OCI-LY7 (cell line): ENCODE data around the gene DLEU7. TPM values are rescaled to one million over a fixed set of nuclear protein-coding genes. Genes with fewer than 3 reads are reported as not detected.

Experiments used
- BruUV-seq: library from RNA; stranded (reverse); fragments of 400-500 nt; replicated peaks from 2 replicates; lab custom pipeline; 2021; lab: Mats Ljungman, UMichigan
- CTCF ChIA-PET: fragments of 300-600 bp; sonication (Branson Sonifier 250); formaldehyde crosslinking; loops from one replicate; lab custom pipeline; 2022; ENCODE audit warnings: antibody characterized with exemption; ENCODE audit not compliant: unreplicated experiment; lab: Charles Lee
- POLR2A ChIA-PET: fragments of 300-600 bp; sonication (Branson Sonifier 250); formaldehyde crosslinking; loops from one replicate; lab custom pipeline; 2022; ENCODE audit warnings: antibody characterized with exemption; lab: Charles Lee
- DNase-seq: peaks from one replicate; pipeline ENCODE4 v3.0.0-alpha.2; 2015; ENCODE audit warnings: low spot score
- H2AFZ ChIP-seq: fragments of 200-600 bp; sonication (generic), shearing (Covaris generic); 2 replicates; pipeline ENCODE4 v1.6.1; 2014; ENCODE audit warnings: mild to moderate bottlenecking, antibody characterized with exemption, low read length, moderate library complexity
- H3K27ac ChIP-seq: fragments of 200-600 bp; sonication (generic); 2 replicates; pipeline ENCODE4 v1.5.1; 2014; ENCODE audit warnings: mixed run types, low read depth, mild to moderate bottlenecking, moderate library complexity, low read length, inconsistent platforms; ENCODE audit not compliant: poor library complexity, severe bottlenecking
- H3K36me3 ChIP-seq: fragments of 200-600 bp; sonication (generic); 2 replicates; pipeline ENCODE4 v1.6.1; 2014; ENCODE audit warnings: mild to moderate bottlenecking, antibody characterized with exemption, low read length, moderate library complexity, mixed read lengths; ENCODE audit not compliant: insufficient read depth
- H3K4me1 ChIP-seq: fragments of 200-600 bp; sonication (generic); 2 replicates; pipeline ENCODE4 v1.5.1; 2014; ENCODE audit warnings: mild to moderate bottlenecking, low read length; ENCODE audit not compliant: insufficient read depth, poor library complexity, severe bottlenecking
- H3K4me2 ChIP-seq: fragments of 200-600 bp; sonication (generic); 2 replicates; pipeline ENCODE4 v1.6.1; 2014; ENCODE audit warnings: mild to moderate bottlenecking, low read length
- H3K4me3 ChIP-seq: fragments of 200-600 bp; sonication (generic); 2 replicates; pipeline ENCODE4 v1.5.1; 2014; ENCODE audit warnings: mild to moderate bottlenecking, low read depth, low read length; ENCODE audit not compliant: poor library complexity, severe bottlenecking
- H3K79me2 ChIP-seq: fragments of 200-600 bp; sonication (generic); 2 replicates; pipeline ENCODE4 v1.6.1; 2016; ENCODE audit warnings: low read depth, mild to moderate bottlenecking, low read length, moderate library complexity, mixed read lengths; ENCODE audit not compliant: insufficient read depth
- H3K9me2 ChIP-seq: fragments of 200-600 bp; sonication (generic); 2 replicates; pipeline ENCODE4 v1.6.1; 2016; ENCODE audit warnings: mild to moderate bottlenecking, low read length, mixed read lengths; ENCODE audit not compliant: insufficient read depth
- H3K9me3 ChIP-seq: fragments of 200-600 bp; sonication (generic); 2 replicates; pipeline ENCODE4 v1.6.1; 2014; ENCODE audit warnings: mild to moderate bottlenecking, mixed run types, low read length, mixed read lengths
- H4K20me1 ChIP-seq: fragments of 200-600 bp; sonication (generic); 2 replicates; pipeline ENCODE4 v1.6.1; 2014; ENCODE audit warnings: mild to moderate bottlenecking, antibody characterized with exemption, low read length, moderate library complexity, mixed read lengths; ENCODE audit not compliant: insufficient read depth
- EZH2phosphoT487 ChIP-seq: fragments of 200-600 bp; sonication (generic); IDR thresholded peaks from 2 replicates; pipeline ENCODE4 v1.6.1; 2018; ENCODE audit warnings: low read depth, borderline replicate concordance, mild to moderate bottlenecking, mixed run types, antibody characterized with exemption, low read length, moderate library complexity, mixed read lengths
- intact Hi-C: fragments of 100-400 bp; cut with micrococcal nuclease; formaldehyde crosslinking; loops from one replicate; pipeline ENCODE4 v1.10.0; 2022; ENCODE audit not compliant: unreplicated experiment
- total RNA-seq, 2 experiments: library from RNA; depleted of rRNA in 1 of 2; stranded (reverse); fragments of >200 nt in 1 of 2; shearing (Covaris generic) in 1 of 2; gene quantifications; 2 replicates each; pipeline ENCODE4 v1.2.3, GENCODE V29; 2014 to 2022
- TF ChIP-seq, protein P1 (sequence below): fragments of 200-600 bp; sonication (generic); conservative IDR thresholded peaks from 2 replicates; pipeline ENCODE4 v1.5.1; 2014; ENCODE audit warnings: mild to moderate bottlenecking, antibody characterized with exemption, low read length, moderate library complexity, mixed read lengths

DLEU7 gene
- total RNA-seq, 2 experiments from 2014 or later, result not detected

DNA sequence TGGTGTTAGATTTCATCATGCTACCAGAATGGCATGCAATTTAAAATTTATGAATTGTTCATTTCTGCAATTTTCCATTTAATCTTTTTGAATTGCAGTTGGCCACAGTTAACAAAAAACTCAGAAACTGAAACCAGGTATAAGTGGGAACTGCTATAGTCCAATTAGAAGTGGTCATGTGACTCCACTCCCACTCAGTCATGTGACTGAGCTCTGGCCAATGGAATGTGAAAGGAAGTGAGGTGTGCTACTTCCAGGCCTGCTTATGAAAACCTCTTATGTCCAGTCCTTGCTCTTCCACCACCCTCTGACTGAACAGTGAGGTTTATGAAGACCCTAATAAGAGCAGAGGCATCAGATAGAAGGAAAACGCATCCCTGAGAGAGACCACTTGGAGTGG is 47.0 kb downstream of the DLEU7 start:
- Histone ChIP-seq H3K27ac (no peak overlapping the region), H3K4me1 (peaks cover 28% of the 10 kb centered on the region), H3K4me2 (no peak overlapping the region), H3K4me3 (no peak overlapping the region), H3K36me3 (no peaks in the 10 kb centered on the region; the same call in 1 of the 2 replicates), H2AFZ (peak overlapping the region; percentile 16; the same call in 1 of the 2 replicates), H3K9me2 (no peaks in the 10 kb centered on the region), H4K20me1 (no peaks in the 10 kb centered on the region), H3K79me2 (no peaks in the 10 kb centered on the region), H3K9me3 (peaks cover 6% of the 10 kb centered on the region; the same call in 1 of the 2 replicates)
- TF ChIP-seq, protein P1, sequence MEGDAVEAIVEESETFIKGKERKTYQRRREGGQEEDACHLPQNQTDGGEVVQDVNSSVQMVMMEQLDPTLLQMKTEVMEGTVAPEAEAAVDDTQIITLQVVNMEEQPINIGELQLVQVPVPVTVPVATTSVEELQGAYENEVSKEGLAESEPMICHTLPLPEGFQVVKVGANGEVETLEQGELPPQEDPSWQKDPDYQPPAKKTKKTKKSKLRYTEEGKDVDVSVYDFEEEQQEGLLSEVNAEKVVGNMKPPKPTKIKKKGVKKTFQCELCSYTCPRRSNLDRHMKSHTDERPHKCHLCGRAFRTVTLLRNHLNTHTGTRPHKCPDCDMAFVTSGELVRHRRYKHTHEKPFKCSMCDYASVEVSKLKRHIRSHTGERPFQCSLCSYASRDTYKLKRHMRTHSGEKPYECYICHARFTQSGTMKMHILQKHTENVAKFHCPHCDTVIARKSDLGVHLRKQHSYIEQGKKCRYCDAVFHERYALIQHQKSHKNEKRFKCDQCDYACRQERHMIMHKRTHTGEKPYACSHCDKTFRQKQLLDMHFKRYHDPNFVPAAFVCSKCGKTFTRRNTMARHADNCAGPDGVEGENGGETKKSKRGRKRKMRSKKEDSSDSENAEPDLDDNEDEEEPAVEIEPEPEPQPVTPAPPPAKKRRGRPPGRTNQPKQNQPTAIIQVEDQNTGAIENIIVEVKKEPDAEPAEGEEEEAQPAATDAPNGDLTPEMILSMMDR, result no peak
- no peak for TF ChIP-seq EZH2phosphoT487
- ChIA-PET CTCF (no interaction called here), POLR2A (interaction anchor here (1.0 kb wide), 1 partner anchor 283 kb away, joined by 3 read pairs; no protein-coding TSS in a partner anchor)
- intact Hi-C loops, result no loop called here
- DNase-seq, result no peak
- BruUV-seq, result no TSS peak

DNA sequence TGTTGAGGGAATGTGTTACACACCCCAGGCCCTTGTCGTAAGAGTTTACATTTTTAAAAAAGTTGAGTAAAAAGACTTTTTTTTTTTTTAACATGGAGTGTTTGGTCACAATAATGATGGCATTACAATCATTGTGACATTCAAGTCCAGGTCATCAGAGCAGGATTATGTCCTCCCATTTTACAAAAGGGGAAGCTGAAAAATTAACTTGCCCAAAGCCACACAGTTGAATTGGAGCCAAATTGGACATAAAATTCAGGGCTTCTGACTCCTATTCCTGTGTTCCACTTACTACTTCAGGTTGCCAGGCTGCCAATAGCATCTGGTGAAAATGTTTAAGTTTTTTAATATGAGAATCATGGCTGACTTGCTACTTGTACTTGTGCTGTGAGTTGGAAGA is 49.3 kb downstream of the DLEU7 start:
- no peak for TF ChIP-seq EZH2phosphoT487
- TF ChIP-seq, protein P1, result no peak
- Histone ChIP-seq H2AFZ (no peak overlapping the region), H3K79me2 (no peaks in the 10 kb centered on the region), H3K4me1 (peaks cover 5% of the 10 kb centered on the region), H4K20me1 (no peaks in the 10 kb centered on the region), H3K9me3 (peaks cover 6% of the 10 kb centered on the region; the same call in 1 of the 2 replicates), H3K9me2 (no peaks in the 10 kb centered on the region), H3K36me3 (no peaks in the 10 kb centered on the region; the same call in 1 of the 2 replicates), H3K4me3 (no peak overlapping the region), H3K27ac (no peak overlapping the region), H3K4me2 (no peak overlapping the region)
- DNase-seq, result no peak
- ChIA-PET POLR2A (interaction anchor here (0.7 kb wide), 1 partner anchor 19 kb away, joined by 3 read pairs; no protein-coding TSS in a partner anchor), CTCF (no interaction called here)
- BruUV-seq, result no TSS peak
- intact Hi-C loops, result no loop called here

DNA sequence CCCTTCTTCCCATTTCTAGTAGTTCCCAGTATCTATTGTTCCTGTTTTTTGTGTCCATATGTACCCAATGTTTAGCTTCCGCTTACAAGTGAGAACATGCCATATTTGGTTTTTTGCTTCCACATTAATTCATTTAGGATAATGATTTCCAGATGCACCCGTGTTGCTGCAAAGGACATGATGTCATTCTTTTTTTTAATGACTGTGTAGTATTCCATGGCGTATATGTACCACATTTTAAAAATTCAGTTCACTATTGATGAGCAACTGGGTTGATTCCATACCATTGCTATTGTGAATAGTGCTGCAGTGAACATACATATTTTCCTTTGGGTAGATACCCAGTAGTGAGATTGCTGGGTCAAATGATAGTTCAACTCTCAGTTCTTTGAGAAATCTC is 50.5 kb downstream of the DLEU7 start:
- DNase-seq, result no peak
- ChIA-PET CTCF (no interaction called here), POLR2A (no interaction called here)
- Histone ChIP-seq H4K20me1 (no peaks in the 10 kb centered on the region), H3K9me3 (peaks cover 6% of the 10 kb centered on the region; the same call in 1 of the 2 replicates), H3K36me3 (no peaks in the 10 kb centered on the region; the same call in 1 of the 2 replicates), H3K9me2 (no peaks in the 10 kb centered on the region), H2AFZ (no peak overlapping the region), H3K4me3 (no peak overlapping the region), H3K4me2 (no peak overlapping the region), H3K79me2 (no peaks in the 10 kb centered on the region), H3K4me1 (no peaks in the 10 kb centered on the region), H3K27ac (no peak overlapping the region)
- intact Hi-C loops, result no loop called here
- TF ChIP-seq EZH2phosphoT487, result no peak
- BruUV-seq, result no TSS peak
